GM23338 (cell line): ENCODE results near the gene SLC35E2B.

Source experiments
- CREB1 ChIP-seq: fragments of 250-450 bp; sonication (Bioruptor Pico); IDR thresholded peaks from 2 replicates; pipeline ENCODE4 v1.5.0; 2020; ENCODE audit warnings: low read depth, mild to moderate bottlenecking, moderate library complexity
- EZH2 ChIP-seq: fragments of 200-600 bp; sonication (generic); IDR thresholded peaks from one replicate; pipeline ENCODE4 v1.8.0; 2017; ENCODE audit warnings: antibody characterized with exemption, mild to moderate bottlenecking, low read depth; ENCODE audit not compliant: unreplicated experiment
- EZH2phosphoT487 ChIP-seq: fragments of 200-600 bp; sonication (generic); IDR thresholded peaks from one replicate; pipeline ENCODE4 v1.8.1; 2018; ENCODE audit warnings: antibody characterized with exemption; ENCODE audit not compliant: unreplicated experiment
- JUNB ChIP-seq: IDR thresholded peaks from one replicate; pipeline ENCODE4 v1.6.1; 2016; ENCODE audit warnings: antibody characterized with exemption; ENCODE audit not compliant: unreplicated experiment
- NANOG ChIP-seq: IDR thresholded peaks from 2 replicates; pipeline ENCODE4 v1.6.1; 2016; ENCODE audit warnings: antibody characterized with exemption, borderline replicate concordance
- POLR2AphosphoS5 ChIP-seq: IDR thresholded peaks from 2 replicates; pipeline ENCODE4 v1.6.1; 2016; ENCODE audit warnings: antibody characterized with exemption, low read depth
- STAT1 ChIP-seq: IDR thresholded peaks from one replicate; pipeline ENCODE4 v1.6.1; 2016; ENCODE audit warnings: antibody characterized with exemption; ENCODE audit not compliant: unreplicated experiment
- ZNF114 ChIP-seq: fragments of 250-450 bp; sonication (Bioruptor Pico); IDR thresholded peaks from 2 replicates; pipeline ENCODE4 v1.5.0; 2020; ENCODE audit warnings: mild to moderate bottlenecking, moderate library complexity
- ZNF331 ChIP-seq: fragments of 250-450 bp; sonication (Bioruptor Pico); IDR thresholded peaks from 2 replicates; pipeline ENCODE4 v1.5.0; 2020; ENCODE audit warnings: low read depth, mild to moderate bottlenecking, moderate library complexity
- TF ChIP-seq, protein P1 (sequence below): IDR thresholded peaks from one replicate; pipeline ENCODE4 v1.6.1; 2018; ENCODE audit warnings: antibody characterized with exemption; ENCODE audit not compliant: unreplicated experiment
- TF ChIP-seq, protein P2 (sequence below), 2 experiments: fragments of 200-600 bp in 1 of 2; sonication (generic) in 1 of 2; conservative IDR thresholded peaks; 2 replicates each; pipeline versions ENCODE4 v1.5.1 to v1.6.1; 2016 to 2017; ENCODE audit warnings: antibody characterized with exemption in 2 of 2, low read depth in 2 of 2, mild to moderate bottlenecking in 2 of 2, moderate library complexity in 1 of 2
- TF ChIP-seq, protein P3 (sequence below): fragments of 250-450 bp; sonication (Bioruptor Pico); IDR thresholded peaks from 2 replicates; pipeline ENCODE4 v1.5.0; 2020; ENCODE audit warnings: mild to moderate bottlenecking, moderate library complexity
- TF ChIP-seq, protein P4 (sequence below): IDR thresholded peaks from 2 replicates; pipeline ENCODE4 v1.6.1; 2016; ENCODE audit warnings: antibody characterized with exemption

DNA sequence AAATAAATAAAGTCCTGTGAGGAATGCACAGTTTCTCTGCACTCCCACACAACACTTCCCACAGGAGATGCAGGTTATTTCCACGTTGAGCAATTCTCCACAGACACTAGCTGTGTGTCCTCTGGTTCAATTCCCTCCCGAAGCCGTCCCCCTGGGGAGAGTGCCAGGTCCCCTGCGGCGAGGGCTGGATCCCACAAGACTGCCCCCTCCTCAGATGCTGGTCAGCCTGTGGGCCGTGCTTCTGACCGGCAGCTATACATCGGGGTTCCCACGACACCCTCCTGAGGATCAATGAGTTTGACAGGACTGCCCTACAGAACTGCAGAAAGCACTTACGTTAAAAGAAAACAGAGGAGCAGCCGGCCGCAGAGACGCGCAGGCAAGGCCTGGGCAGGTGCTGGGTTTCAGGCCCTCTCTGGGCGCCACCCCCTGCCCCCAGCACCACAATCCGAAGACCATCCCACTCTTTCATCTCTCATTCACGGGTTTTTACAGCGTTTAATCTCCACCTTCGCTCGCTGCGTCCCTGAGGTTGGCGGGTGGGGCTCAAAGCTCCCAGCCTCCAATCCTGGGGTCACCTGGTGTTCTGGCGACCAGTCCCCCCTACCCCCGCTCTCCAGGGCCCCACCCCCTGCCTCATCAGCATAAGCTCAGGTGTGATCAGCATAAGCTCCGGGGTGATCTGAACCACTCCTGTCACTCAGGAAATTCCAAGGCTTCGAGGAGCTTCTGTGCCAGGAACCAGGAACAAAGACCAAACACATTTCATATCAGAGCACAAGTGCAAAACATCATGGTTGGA is 9.3 kb downstream of the SLC35E2B start:
- TF ChIP-seq, protein P1, sequence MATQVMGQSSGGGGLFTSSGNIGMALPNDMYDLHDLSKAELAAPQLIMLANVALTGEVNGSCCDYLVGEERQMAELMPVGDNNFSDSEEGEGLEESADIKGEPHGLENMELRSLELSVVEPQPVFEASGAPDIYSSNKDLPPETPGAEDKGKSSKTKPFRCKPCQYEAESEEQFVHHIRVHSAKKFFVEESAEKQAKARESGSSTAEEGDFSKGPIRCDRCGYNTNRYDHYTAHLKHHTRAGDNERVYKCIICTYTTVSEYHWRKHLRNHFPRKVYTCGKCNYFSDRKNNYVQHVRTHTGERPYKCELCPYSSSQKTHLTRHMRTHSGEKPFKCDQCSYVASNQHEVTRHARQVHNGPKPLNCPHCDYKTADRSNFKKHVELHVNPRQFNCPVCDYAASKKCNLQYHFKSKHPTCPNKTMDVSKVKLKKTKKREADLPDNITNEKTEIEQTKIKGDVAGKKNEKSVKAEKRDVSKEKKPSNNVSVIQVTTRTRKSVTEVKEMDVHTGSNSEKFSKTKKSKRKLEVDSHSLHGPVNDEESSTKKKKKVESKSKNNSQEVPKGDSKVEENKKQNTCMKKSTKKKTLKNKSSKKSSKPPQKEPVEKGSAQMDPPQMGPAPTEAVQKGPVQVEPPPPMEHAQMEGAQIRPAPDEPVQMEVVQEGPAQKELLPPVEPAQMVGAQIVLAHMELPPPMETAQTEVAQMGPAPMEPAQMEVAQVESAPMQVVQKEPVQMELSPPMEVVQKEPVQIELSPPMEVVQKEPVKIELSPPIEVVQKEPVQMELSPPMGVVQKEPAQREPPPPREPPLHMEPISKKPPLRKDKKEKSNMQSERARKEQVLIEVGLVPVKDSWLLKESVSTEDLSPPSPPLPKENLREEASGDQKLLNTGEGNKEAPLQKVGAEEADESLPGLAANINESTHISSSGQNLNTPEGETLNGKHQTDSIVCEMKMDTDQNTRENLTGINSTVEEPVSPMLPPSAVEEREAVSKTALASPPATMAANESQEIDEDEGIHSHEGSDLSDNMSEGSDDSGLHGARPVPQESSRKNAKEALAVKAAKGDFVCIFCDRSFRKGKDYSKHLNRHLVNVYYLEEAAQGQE, result no peak
- TF ChIP-seq, protein P2, sequence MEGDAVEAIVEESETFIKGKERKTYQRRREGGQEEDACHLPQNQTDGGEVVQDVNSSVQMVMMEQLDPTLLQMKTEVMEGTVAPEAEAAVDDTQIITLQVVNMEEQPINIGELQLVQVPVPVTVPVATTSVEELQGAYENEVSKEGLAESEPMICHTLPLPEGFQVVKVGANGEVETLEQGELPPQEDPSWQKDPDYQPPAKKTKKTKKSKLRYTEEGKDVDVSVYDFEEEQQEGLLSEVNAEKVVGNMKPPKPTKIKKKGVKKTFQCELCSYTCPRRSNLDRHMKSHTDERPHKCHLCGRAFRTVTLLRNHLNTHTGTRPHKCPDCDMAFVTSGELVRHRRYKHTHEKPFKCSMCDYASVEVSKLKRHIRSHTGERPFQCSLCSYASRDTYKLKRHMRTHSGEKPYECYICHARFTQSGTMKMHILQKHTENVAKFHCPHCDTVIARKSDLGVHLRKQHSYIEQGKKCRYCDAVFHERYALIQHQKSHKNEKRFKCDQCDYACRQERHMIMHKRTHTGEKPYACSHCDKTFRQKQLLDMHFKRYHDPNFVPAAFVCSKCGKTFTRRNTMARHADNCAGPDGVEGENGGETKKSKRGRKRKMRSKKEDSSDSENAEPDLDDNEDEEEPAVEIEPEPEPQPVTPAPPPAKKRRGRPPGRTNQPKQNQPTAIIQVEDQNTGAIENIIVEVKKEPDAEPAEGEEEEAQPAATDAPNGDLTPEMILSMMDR (conservative IDR thresholded peaks at IDR 0.05; ENCODE audit: low read depth in 2 of 2), result no peak
- TF ChIP-seq POLR2AphosphoS5 (no peak), JUNB (no peak), CREB1 (CRISPR knock-in tag) (no peak), EZH2phosphoT487 (no peak), EZH2 (no peak), NANOG (no peak), STAT1 (no peak), ZNF114 (CRISPR knock-in tag) (no peak), ZNF331 (CRISPR knock-in tag) (no peak)
- TF ChIP-seq, protein P3, sequence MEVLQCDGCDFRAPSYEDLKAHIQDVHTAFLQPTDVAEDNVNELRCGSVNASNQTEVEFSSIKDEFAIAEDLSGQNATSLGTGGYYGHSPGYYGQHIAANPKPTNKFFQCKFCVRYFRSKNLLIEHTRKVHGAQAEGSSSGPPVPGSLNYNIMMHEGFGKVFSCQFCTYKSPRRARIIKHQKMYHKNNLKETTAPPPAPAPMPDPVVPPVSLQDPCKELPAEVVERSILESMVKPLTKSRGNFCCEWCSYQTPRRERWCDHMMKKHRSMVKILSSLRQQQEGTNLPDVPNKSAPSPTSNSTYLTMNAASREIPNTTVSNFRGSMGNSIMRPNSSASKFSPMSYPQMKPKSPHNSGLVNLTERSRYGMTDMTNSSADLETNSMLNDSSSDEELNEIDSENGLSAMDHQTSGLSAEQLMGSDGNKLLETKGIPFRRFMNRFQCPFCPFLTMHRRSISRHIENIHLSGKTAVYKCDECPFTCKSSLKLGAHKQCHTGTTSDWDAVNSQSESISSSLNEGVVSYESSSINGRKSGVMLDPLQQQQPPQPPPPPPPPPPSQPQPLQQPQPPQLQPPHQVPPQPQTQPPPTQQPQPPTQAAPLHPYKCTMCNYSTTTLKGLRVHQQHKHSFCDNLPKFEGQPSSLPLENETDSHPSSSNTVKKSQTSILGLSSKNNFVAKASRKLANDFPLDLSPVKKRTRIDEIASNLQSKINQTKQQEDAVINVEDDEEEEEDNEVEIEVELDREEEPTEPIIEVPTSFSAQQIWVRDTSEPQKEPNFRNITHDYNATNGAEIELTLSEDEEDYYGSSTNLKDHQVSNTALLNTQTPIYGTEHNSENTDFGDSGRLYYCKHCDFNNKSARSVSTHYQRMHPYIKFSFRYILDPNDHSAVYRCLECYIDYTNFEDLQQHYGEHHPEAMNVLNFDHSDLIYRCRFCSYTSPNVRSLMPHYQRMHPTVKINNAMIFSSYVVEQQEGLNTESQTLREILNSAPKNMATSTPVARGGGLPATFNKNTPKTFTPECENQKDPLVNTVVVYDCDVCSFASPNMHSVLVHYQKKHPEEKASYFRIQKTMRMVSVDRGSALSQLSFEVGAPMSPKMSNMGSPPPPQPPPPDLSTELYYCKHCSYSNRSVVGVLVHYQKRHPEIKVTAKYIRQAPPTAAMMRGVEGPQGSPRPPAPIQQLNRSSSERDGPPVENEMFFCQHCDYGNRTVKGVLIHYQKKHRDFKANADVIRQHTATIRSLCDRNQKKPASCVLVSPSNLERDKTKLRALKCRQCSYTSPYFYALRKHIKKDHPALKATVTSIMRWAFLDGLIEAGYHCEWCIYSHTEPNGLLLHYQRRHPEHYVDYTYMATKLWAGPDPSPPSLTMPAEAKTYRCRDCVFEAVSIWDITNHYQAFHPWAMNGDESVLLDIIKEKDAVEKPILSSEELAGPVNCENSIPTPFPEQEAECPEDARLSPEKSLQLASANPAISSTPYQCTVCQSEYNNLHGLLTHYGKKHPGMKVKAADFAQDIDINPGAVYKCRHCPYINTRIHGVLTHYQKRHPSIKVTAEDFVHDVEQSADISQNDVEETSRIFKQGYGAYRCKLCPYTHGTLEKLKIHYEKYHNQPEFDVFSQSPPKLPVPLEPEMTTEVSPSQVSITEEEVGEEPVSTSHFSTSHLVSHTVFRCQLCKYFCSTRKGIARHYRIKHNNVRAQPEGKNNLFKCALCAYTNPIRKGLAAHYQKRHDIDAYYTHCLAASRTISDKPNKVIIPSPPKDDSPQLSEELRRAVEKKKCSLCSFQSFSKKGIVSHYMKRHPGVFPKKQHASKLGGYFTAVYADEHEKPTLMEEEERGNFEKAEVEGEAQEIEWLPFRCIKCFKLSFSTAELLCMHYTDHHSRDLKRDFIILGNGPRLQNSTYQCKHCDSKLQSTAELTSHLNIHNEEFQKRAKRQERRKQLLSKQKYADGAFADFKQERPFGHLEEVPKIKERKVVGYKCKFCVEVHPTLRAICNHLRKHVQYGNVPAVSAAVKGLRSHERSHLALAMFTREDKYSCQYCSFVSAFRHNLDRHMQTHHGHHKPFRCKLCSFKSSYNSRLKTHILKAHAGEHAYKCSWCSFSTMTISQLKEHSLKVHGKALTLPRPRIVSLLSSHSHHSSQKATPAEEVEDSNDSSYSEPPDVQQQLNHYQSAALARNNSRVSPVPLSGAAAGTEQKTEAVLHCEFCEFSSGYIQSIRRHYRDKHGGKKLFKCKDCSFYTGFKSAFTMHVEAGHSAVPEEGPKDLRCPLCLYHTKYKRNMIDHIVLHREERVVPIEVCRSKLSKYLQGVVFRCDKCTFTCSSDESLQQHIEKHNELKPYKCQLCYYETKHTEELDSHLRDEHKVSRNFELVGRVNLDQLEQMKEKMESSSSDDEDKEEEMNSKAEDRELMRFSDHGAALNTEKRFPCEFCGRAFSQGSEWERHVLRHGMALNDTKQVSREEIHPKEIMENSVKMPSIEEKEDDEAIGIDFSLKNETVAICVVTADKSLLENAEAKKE (CRISPR knock-in tag), result no peak
- TF ChIP-seq, protein P4, sequence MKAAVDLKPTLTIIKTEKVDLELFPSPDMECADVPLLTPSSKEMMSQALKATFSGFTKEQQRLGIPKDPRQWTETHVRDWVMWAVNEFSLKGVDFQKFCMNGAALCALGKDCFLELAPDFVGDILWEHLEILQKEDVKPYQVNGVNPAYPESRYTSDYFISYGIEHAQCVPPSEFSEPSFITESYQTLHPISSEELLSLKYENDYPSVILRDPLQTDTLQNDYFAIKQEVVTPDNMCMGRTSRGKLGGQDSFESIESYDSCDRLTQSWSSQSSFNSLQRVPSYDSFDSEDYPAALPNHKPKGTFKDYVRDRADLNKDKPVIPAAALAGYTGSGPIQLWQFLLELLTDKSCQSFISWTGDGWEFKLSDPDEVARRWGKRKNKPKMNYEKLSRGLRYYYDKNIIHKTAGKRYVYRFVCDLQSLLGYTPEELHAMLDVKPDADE, result no peak
